Endothelial cell of umbilical vein (primary cell): ENCODE data around the gene LSM7. TPM values are rescaled to one million over a fixed set of nuclear protein-coding genes. Genes with fewer than 3 reads are reported as not detected.

Experiments used
- BruUV-seq: library from RNA; stranded (reverse); fragments of 400-500 nt; replicated peaks from 2 replicates; lab custom pipeline; 2021; lab: Mats Ljungman, UMichigan
- CTCF ChIA-PET: fragments of 300-600, 350-600 bp; sonication (Branson Sonifier 250); formaldehyde crosslinking; loops from one replicate; lab custom pipeline; 2021; ENCODE audit warnings: antibody characterized with exemption, inconsistent platforms; lab: Charles Lee
- POLR2A ChIA-PET: fragments of 300-600, 350-600 bp; sonication (Branson Sonifier 250); formaldehyde crosslinking; loops from one replicate; lab custom pipeline; 2021; ENCODE audit warnings: antibody characterized with exemption, inconsistent platforms; lab: Charles Lee
- DNase-seq: peaks from one replicate; pipeline ENCODE4 v3.0.0-alpha.2; 2011; ENCODE audit warnings: low read depth, low spot score
- FAIRE-seq: peaks from 2 replicates; lab custom pipeline; 2011; peaks lifted over from hg19 to GRCh38; lab: Jason Lieb, UNC
- H2AFZ ChIP-seq: 2 replicates; pipeline ENCODE4 v1.6.0; 2012; ENCODE audit warnings: low read depth, low read length, control low read depth, inconsistent platforms
- H3K27ac ChIP-seq: 2 replicates; pipeline ENCODE4 v1.5.1; 2011; ENCODE audit warnings: low read depth, mild to moderate bottlenecking, control low read depth, low read length, moderate library complexity; ENCODE audit not compliant: insufficient read depth
- H3K27me3 ChIP-seq, 2 experiments: 2 replicates each; pipeline versions ENCODE4 v1.6.0 to v1.6.1; 2011; ENCODE audit warnings: low read length in 2 of 2, mixed read lengths in 1 of 2; ENCODE audit not compliant: control insufficient read depth in 2 of 2, insufficient read depth in 2 of 2
- H3K36me3 ChIP-seq, 2 experiments: 2 replicates in 1 of 2; 3 replicates in 1 of 2; pipeline ENCODE4 v1.5.1; 2011; ENCODE audit warnings: low read length in 2 of 2, mild to moderate bottlenecking in 1 of 2, moderate library complexity in 1 of 2; ENCODE audit not compliant: control insufficient read depth in 2 of 2, insufficient read depth in 2 of 2; ENCODE audit errors: extremely low read depth in 1 of 2
- H3K4me1 ChIP-seq: 3 replicates; pipeline ENCODE4 v1.5.1; 2011; ENCODE audit warnings: mild to moderate bottlenecking, low read length; ENCODE audit not compliant: control insufficient read depth, insufficient read depth; ENCODE audit errors: extremely low read depth
- H3K4me2 ChIP-seq: 2 replicates; pipeline ENCODE4 v1.6.1; 2011; ENCODE audit warnings: low read length, control low read depth, mixed read lengths; ENCODE audit not compliant: insufficient read depth
- H3K4me3 ChIP-seq, 3 experiments: fragments of 200-600 bp in 1 of 3; sonication (generic), shearing (Covaris generic) in 1 of 3; replicated peaks in 1 of 3; 2 replicates each; pipeline ENCODE4 v1.5.1; 2011 to 2016; ENCODE audit warnings: control low read depth in 3 of 3, low read length in 3 of 3, mild to moderate bottlenecking in 2 of 3, inconsistent platforms in 1 of 3, low read depth in 1 of 3, moderate library complexity in 1 of 3; ENCODE audit not compliant: insufficient read depth in 1 of 3
- H3K79me2 ChIP-seq: 2 replicates; pipeline ENCODE4 v1.6.0; 2012; ENCODE audit warnings: low read length, inconsistent platforms; ENCODE audit not compliant: control insufficient read depth, insufficient read depth
- H3K9ac ChIP-seq: replicated peaks from 2 replicates; pipeline ENCODE3; 2011; ENCODE audit warnings: low read length, control low read depth; ENCODE audit not compliant: insufficient read depth; ENCODE audit errors: extremely low read depth
- H3K9me1 ChIP-seq: replicated peaks from 3 replicates; pipeline ENCODE4 v1.6.0; 2011; ENCODE audit warnings: mild to moderate bottlenecking, low read length; ENCODE audit not compliant: control insufficient read depth, insufficient read depth; ENCODE audit errors: extremely low read depth
- H3K9me3 ChIP-seq: replicated peaks from 2 replicates; pipeline ENCODE4 v1.5.1; 2012; ENCODE audit warnings: low read length, inconsistent platforms; ENCODE audit not compliant: control insufficient read depth, insufficient read depth
- H4K20me1 ChIP-seq: replicated peaks from 2 replicates; pipeline ENCODE3; 2011; ENCODE audit warnings: mild to moderate bottlenecking, low read length; ENCODE audit not compliant: control insufficient read depth, insufficient read depth; ENCODE audit errors: extremely low read depth
- EZH2 ChIP-seq: IDR thresholded peaks from 2 replicates; pipeline ENCODE4 v1.6.1; 2012; ENCODE audit warnings: borderline replicate concordance, low read depth, mild to moderate bottlenecking, moderate library complexity, low read length, inconsistent platforms; ENCODE audit not compliant: severe bottlenecking
- GATA2 ChIP-seq: IDR thresholded peaks from 2 replicates; pipeline ENCODE4 v1.7.0; 2011; ENCODE audit warnings: low read depth, mild to moderate bottlenecking, moderate library complexity, mixed read lengths, low read length; ENCODE audit not compliant: insufficient read length, insufficient read depth
- JUN ChIP-seq: IDR thresholded peaks from 2 replicates; pipeline ENCODE4 v1.6.1; 2011; ENCODE audit warnings: borderline replicate concordance, low read depth; ENCODE audit not compliant: insufficient read length, insufficient read depth
- POLR2A ChIP-seq: IDR thresholded peaks from 2 replicates; pipeline ENCODE4 v1.6.1; 2012; ENCODE audit warnings: low read depth, mild to moderate bottlenecking, control low read depth, low read length
- dilution Hi-C: fragments of 300-500 bp; cut with MboI; formaldehyde crosslinking; loops from one replicate; pipeline ENCODE4 v1.15.0; 2019; ENCODE audit warnings: low sequenced_read_pairs; ENCODE audit not compliant: extremely low pct_ligation_motif_present
- intact Hi-C: fragments of 100-400 bp; cut with micrococcal nuclease; formaldehyde crosslinking; loops from one replicate; pipeline ENCODE4 v1.10.0; 2022
- polyA plus RNA-seq, 4 experiments: library from polyadenylated mRNA; depleted of rRNA in 3 of 4; stranded (reverse) in 3 of 4; unstranded in 1 of 4; fragments of >200 nt; gene quantifications; 2 replicates each; pipeline versions ENCODE4 v1.2.1 to v1.2.3, GENCODE V29; 2011 to 2012; ENCODE audit warnings: missing spikeins in 1 of 4
- total RNA-seq: library from RNA; stranded (reverse); gene quantifications from 2 replicates; pipeline ENCODE4 v1.2.3, GENCODE V29; 2021
- TF ChIP-seq, protein P1 (sequence below), 2 donors: IDR thresholded peaks; 1 replicate in 1 of 2; 2 replicates in 1 of 2; pipeline ENCODE4 v1.5.1; 2011; ENCODE audit warnings: low read length in 2 of 2, mild to moderate bottlenecking in 2 of 2, moderate library complexity in 2 of 2, control low read depth in 1 of 2, inconsistent platforms in 1 of 2, low read depth in 1 of 2; ENCODE audit not compliant: insufficient read depth in 1 of 2; ENCODE audit errors: extremely low read depth in 1 of 2

LSM7 gene
- total and polyA plus RNA-seq, 2 donors (not counting 3 experiments of a cell fraction or from before 2014, with no cell fraction given) = 124 to 673 TPM

DNA sequence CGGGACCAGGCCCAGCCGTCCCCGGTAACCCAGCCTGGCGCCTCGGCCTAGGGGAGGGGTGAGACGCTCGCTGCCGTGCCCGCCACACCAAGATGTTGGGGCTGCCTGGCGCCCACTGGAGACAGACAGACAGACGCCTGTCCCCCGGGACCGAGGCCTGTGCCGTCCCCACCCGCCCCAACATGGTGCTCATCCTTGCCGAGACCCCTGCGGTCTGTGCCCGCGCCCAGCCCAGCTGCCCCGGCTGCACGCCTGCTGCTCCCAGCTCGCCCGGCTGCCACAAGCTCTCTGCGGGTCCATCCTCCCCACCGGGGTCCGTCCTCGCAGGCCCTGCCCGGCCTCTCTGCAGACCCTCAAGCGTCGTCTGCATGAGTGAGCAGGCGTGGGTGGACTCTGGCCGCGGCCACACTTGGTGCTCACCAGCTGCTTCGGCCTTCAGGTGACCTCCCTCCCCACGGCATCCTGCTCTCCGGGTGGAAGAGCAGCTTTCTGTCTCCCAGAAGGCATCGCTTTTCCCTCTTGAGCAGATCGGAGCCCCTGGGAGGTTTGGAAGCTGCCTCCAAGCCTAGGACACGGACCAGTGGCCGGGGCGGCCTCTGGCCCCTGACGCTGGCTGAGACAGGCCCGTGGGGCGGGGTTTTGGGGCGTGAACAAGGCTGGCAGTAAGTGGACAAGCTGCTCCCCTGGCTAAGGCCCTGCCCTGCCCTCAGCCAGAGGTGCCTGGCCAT is 24.9 kb upstream of the LSM7 start:
- BruUV-seq = TSS peak; percentile 19

More for the DNA sequence above, 24.9 kb upstream of the LSM7 start:
- Histone ChIP-seq H3K27ac (no peak overlapping the region), H3K36me3 (peaks cover 0 to 17% of the 10 kb centered on the region in 2 experiments), H3K27me3 (no peaks in the 10 kb centered on the region), H3K4me3 (no peak overlapping the region), H3K9ac (no peak overlapping the region), H3K9me3 (no peaks in the 10 kb centered on the region), H2AFZ (no peak overlapping the region), H3K4me1 (no peaks in the 10 kb centered on the region), H4K20me1 (no peaks in the 10 kb centered on the region), H3K4me2 (no peak overlapping the region), H3K79me2 (no peaks in the 10 kb centered on the region), H3K9me1 (no peaks in the 10 kb centered on the region)
- ChIA-PET POLR2A (no interaction called here), CTCF (no interaction called here)
- DNase-seq = no peak
- no peak for TF ChIP-seq POLR2A
- no peak for TF ChIP-seq EZH2
- TF ChIP-seq JUN = no peak
- no peak for TF ChIP-seq GATA2
- TF ChIP-seq, protein P1, sequence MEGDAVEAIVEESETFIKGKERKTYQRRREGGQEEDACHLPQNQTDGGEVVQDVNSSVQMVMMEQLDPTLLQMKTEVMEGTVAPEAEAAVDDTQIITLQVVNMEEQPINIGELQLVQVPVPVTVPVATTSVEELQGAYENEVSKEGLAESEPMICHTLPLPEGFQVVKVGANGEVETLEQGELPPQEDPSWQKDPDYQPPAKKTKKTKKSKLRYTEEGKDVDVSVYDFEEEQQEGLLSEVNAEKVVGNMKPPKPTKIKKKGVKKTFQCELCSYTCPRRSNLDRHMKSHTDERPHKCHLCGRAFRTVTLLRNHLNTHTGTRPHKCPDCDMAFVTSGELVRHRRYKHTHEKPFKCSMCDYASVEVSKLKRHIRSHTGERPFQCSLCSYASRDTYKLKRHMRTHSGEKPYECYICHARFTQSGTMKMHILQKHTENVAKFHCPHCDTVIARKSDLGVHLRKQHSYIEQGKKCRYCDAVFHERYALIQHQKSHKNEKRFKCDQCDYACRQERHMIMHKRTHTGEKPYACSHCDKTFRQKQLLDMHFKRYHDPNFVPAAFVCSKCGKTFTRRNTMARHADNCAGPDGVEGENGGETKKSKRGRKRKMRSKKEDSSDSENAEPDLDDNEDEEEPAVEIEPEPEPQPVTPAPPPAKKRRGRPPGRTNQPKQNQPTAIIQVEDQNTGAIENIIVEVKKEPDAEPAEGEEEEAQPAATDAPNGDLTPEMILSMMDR (IDR thresholded peaks at IDR 0.05; ENCODE audit: extremely low read depth in 1 of 2, insufficient read depth in 1 of 2, low read depth in 1 of 2, low read length in 2 of 2) = no peak
- no peak for FAIRE-seq
- intact Hi-C loops (no loop called here), dilution Hi-C loops (no loop called here)
